HEK293 (cell line): ENCODE results near the gene CLK2.
A peak's percentile ranks its signal among the peaks of the same experiment; 100 is the strongest.

Experiments
- CTCF ChIA-PET: fragments of 350-600 bp; formaldehyde crosslinking; extraction: SDS; loops from one replicate; lab custom pipeline; 2021; ENCODE audit warnings: antibody characterized with exemption; lab: Yijun Ruan, JAX
- POLR2A ChIA-PET: fragments of 300-600 bp; formaldehyde crosslinking; extraction: SDS; loops from one replicate; lab custom pipeline; 2020; ENCODE audit warnings: antibody characterized with exemption, inconsistent platforms; lab: Yijun Ruan, JAX
- H3K27ac ChIP-seq: fragments of 200-500 bp; sonication (Bioruptor generic); 2 replicates; pipeline ENCODE4 v1.5.1; 2014; ENCODE audit warnings: low read depth, low read length, control low read depth, inconsistent platforms; ENCODE audit errors: extremely low read depth
- H3K36me3 ChIP-seq, 2 experiments: fragments of 200-500 bp in 1 of 2; sonication (Bioruptor generic) in 1 of 2; 1 replicate in 1 of 2; 2 replicates in 1 of 2; pipeline ENCODE4 v1.5.1; 2014 to 2017; ENCODE audit warnings: inconsistent platforms in 2 of 2, low read length in 2 of 2; ENCODE audit not compliant: control insufficient read depth in 2 of 2, insufficient read depth in 1 of 2
- H3K4me1 ChIP-seq: fragments of 200-500 bp; sonication (Bioruptor generic); 2 replicates; pipeline ENCODE4 v1.5.1; 2014; ENCODE audit warnings: mild to moderate bottlenecking, low read length, inconsistent platforms; ENCODE audit not compliant: control insufficient read depth, insufficient read depth
- H3K4me3 ChIP-seq: 2 replicates; pipeline ENCODE4 v1.5.1; 2011; ENCODE audit warnings: low read depth, mild to moderate bottlenecking, control low read depth, low read length, moderate library complexity
- H3K9me3 ChIP-seq: fragments of 200-500 bp; sonication (Bioruptor generic); 2 replicates; pipeline ENCODE4 v1.5.1; 2014; ENCODE audit warnings: low read depth, low read length, inconsistent platforms; ENCODE audit not compliant: control insufficient read depth, insufficient read depth
- BCL6B ChIP-seq: fragments of 450-650 bp; formaldehyde crosslinking; IDR thresholded peaks from 2 replicates; pipeline ENCODE4 v1.5.1; 2017; ENCODE audit warnings: missing biosample characterization, missing genetic modification characterization
- GLIS1 ChIP-seq: fragments of 450-650 bp; formaldehyde crosslinking; IDR thresholded peaks from 2 replicates; pipeline ENCODE4 v1.5.1; 2016; ENCODE audit warnings: missing biosample characterization, missing genetic modification characterization
- KLF1 ChIP-seq: fragments of 450-650 bp; formaldehyde crosslinking; IDR thresholded peaks from 2 replicates; pipeline ENCODE4 v1.5.1; 2016; ENCODE audit warnings: missing biosample characterization, missing genetic modification characterization
- SCRT2 ChIP-seq: fragments of 450-650 bp; formaldehyde crosslinking; IDR thresholded peaks from 2 replicates; pipeline ENCODE4 v1.5.1; 2016; ENCODE audit warnings: missing biosample characterization, missing genetic modification characterization
- ZBTB17 ChIP-seq: fragments of 450-650 bp; formaldehyde crosslinking; IDR thresholded peaks from 2 replicates; pipeline ENCODE4 v1.5.1; 2016; ENCODE audit warnings: missing biosample characterization, missing genetic modification characterization
- ZIC2 ChIP-seq: fragments of 450-650 bp; formaldehyde crosslinking; IDR thresholded peaks from 2 replicates; pipeline ENCODE4 v1.5.1; 2016; ENCODE audit warnings: missing biosample characterization, missing genetic modification characterization
- ZNF112 ChIP-seq: fragments of 450-650 bp; formaldehyde crosslinking; IDR thresholded peaks from 2 replicates; pipeline ENCODE4 v1.5.0; 2017; ENCODE audit warnings: missing biosample characterization, missing genetic modification characterization
- ZNF138 ChIP-seq: fragments of 450-650 bp; formaldehyde crosslinking; IDR thresholded peaks from 2 replicates; pipeline ENCODE4 v1.5.1; 2016; ENCODE audit warnings: missing biosample characterization, missing genetic modification characterization, borderline replicate concordance
- ZNF211 ChIP-seq: fragments of 450-650 bp; formaldehyde crosslinking; IDR thresholded peaks from 2 replicates; pipeline ENCODE4 v1.5.1; 2016; ENCODE audit warnings: low read depth, missing biosample characterization, missing genetic modification characterization
- ZNF768 ChIP-seq: fragments of 450-650 bp; formaldehyde crosslinking; IDR thresholded peaks from 2 replicates; pipeline ENCODE4 v1.5.1; 2018; ENCODE audit warnings: missing biosample characterization, mild to moderate bottlenecking, missing genetic modification characterization
- ZXDB ChIP-seq: fragments of 450-650 bp; formaldehyde crosslinking; IDR thresholded peaks from 2 replicates; pipeline ENCODE4 v1.5.1; 2016; ENCODE audit warnings: missing biosample characterization, missing genetic modification characterization
- TF ChIP-seq, protein P1 (sequence below): fragments of 450-650 bp; formaldehyde crosslinking; conservative IDR thresholded peaks from 2 replicates; pipeline ENCODE4 v1.5.1; 2016; ENCODE audit warnings: low read depth, missing biosample characterization, missing genetic modification characterization
- TF ChIP-seq, protein P2 (sequence below): fragments of 450-650 bp; formaldehyde crosslinking; IDR thresholded peaks from 2 replicates; pipeline ENCODE4 v1.5.1; 2016; ENCODE audit warnings: missing biosample characterization, missing genetic modification characterization

The CLK2 gene

DNA sequence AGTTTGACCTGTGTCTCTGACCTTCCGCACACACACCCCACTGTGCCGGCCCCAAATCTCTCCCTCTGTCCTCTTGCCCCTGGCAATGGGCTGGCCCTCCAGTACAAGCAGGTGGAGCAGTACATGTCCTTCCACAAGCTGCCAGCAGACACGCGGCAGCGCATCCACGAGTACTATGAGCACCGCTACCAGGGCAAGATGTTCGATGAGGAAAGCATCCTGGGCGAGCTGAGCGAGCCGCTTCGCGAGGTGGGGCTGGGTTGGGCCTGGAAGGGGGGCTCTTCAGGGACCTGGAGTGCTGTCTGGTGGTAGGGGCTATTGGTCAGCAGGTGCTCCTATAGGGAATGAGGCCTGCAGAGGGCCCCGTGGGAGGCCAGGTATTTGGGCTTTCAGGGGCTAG, 11.8 kb upstream of the CLK2 start:
- POLR2A ChIA-PET, result no interaction called here
- Histone ChIP-seq H3K9me3 (no peaks in the 10 kb centered on the region), H3K4me1 (no peaks in the 10 kb centered on the region), H3K36me3 (peaks cover 0 to 19% of the 10 kb centered on the region in 2 experiments; a peak in 1 of 3 replicates), H3K4me3 (no peak overlapping the region), H3K27ac (no peak overlapping the region)
- CTCF ChIA-PET, result no interaction called here
- no peak for TF ChIP-seq ZBTB17

GRCh38 chr1:155284476-155284875, 11.2 kb upstream of the CLK2 start:
- POLR2A ChIA-PET, result no interaction called here
- Histone ChIP-seq H3K9me3 (no peaks in the 10 kb centered on the region), H3K4me3 (no peak overlapping the region), H3K36me3 (peaks cover 0 to 19% of the 10 kb centered on the region in 2 experiments; a peak in 1 of 3 replicates), H3K27ac (no peak overlapping the region), H3K4me1 (no peaks in the 10 kb centered on the region)
- TF ChIP-seq SCRT2 (tag by site-specific recombination), result peak; percentile 69
- TF ChIP-seq ZNF112 (tag by site-specific recombination), result no peak
- no peak for TF ChIP-seq ZNF138 (tag by site-specific recombination)
- TF ChIP-seq ZNF211 (tag by site-specific recombination), result no peak
- TF ChIP-seq, protein P1, sequence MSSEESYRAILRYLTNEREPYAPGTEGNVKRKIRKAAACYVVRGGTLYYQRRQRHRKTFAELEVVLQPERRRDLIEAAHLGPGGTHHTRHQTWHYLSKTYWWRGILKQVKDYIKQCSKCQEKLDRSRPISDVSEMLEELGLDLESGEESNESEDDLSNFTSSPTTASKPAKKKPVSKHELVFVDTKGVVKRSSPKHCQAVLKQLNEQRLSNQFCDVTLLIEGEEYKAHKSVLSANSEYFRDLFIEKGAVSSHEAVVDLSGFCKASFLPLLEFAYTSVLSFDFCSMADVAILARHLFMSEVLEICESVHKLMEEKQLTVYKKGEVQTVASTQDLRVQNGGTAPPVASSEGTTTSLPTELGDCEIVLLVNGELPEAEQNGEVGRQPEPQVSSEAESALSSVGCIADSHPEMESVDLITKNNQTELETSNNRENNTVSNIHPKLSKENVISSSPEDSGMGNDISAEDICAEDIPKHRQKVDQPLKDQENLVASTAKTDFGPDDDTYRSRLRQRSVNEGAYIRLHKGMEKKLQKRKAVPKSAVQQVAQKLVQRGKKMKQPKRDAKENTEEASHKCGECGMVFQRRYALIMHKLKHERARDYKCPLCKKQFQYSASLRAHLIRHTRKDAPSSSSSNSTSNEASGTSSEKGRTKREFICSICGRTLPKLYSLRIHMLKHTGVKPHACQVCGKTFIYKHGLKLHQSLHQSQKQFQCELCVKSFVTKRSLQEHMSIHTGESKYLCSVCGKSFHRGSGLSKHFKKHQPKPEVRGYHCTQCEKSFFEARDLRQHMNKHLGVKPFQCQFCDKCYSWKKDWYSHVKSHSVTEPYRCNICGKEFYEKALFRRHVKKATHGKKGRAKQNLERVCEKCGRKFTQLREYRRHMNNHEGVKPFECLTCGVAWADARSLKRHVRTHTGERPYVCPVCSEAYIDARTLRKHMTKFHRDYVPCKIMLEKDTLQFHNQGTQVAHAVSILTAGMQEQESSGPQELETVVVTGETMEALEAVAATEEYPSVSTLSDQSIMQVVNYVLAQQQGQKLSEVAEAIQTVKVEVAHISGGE (tag by site-specific recombination), result no peak
- CTCF ChIA-PET, result no interaction called here

- CTCF ChIA-PET, result no interaction called here
- no peak overlapping the region for H3K27ac ChIP-seq
- no peaks in the 10 kb centered on the region for H3K9me3 ChIP-seq
- H3K36me3 ChIP-seq, result peaks cover 0 to 14% of the 10 kb centered on the region in 2 experiments; a peak in 1 of 3 replicates
- TF ChIP-seq ZXDB, result no peak
- peak; percentile 90 for TF ChIP-seq KLF1 (tag by site-specific recombination)
- POLR2A ChIA-PET, result interaction anchor here (0.6 to 1.8 kb wide), 3 partner anchors 9 to 28 kb away, joined by 3 to 6 read pairs (median 3); partner anchors contain the start of gene CLK2
- H3K4me3 ChIP-seq, result no peak overlapping the region
- no peaks in the 10 kb centered on the region for H3K4me1 ChIP-seq
Measured at GRCh38 chr1:155282488-155283091, 9.3 kb upstream of the CLK2 start.

GRCh38 chr1:155279268-155279667, 6.0 kb upstream of the CLK2 start:
- peak; percentile 82 for TF ChIP-seq ZIC2
- TF ChIP-seq, protein P2, sequence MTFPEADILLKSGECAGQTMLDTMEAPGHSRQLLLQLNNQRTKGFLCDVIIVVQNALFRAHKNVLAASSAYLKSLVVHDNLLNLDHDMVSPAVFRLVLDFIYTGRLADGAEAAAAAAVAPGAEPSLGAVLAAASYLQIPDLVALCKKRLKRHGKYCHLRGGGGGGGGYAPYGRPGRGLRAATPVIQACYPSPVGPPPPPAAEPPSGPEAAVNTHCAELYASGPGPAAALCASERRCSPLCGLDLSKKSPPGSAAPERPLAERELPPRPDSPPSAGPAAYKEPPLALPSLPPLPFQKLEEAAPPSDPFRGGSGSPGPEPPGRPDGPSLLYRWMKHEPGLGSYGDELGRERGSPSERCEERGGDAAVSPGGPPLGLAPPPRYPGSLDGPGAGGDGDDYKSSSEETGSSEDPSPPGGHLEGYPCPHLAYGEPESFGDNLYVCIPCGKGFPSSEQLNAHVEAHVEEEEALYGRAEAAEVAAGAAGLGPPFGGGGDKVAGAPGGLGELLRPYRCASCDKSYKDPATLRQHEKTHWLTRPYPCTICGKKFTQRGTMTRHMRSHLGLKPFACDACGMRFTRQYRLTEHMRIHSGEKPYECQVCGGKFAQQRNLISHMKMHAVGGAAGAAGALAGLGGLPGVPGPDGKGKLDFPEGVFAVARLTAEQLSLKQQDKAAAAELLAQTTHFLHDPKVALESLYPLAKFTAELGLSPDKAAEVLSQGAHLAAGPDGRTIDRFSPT (tag by site-specific recombination), result no peak
- peak; percentile 15; the same call in 1 of the 2 replicates for TF ChIP-seq GLIS1
- TF ChIP-seq BCL6B, result 0 out of 2 replicates have a peak, but pooled peaks have one; percentile 40
- no peak for TF ChIP-seq ZNF768 (tag by site-specific recombination)
- Histone ChIP-seq H3K4me3 (no peak overlapping the region), H3K9me3 (no peaks in the 10 kb centered on the region), H3K36me3 (peaks cover 0 to 5% of the 10 kb centered on the region in 2 experiments; a peak in 1 of 3 replicates), H3K27ac (no peak overlapping the region), H3K4me1 (no peaks in the 10 kb centered on the region)
- CTCF ChIA-PET, result interaction anchor here (0.6 to 1.8 kb wide), 5 partner anchors 19 to 366 kb away, joined by 3 to 9 read pairs (median 4); no protein-coding TSS in a partner anchor
- POLR2A ChIA-PET, result interaction anchor here (1.0 kb wide), 1 partner anchor 14 kb away, joined by 3 read pairs; no protein-coding TSS in a partner anchor
